SU-DHL-6 (cell line): ENCODE data around the gene SKI.

Source experiments
- CTCF ChIP-seq: fragments of 200-600 bp; sonication (generic); IDR thresholded peaks from one replicate; pipeline ENCODE4 v1.5.1; 2017; ENCODE audit warnings: antibody characterized with exemption, mild to moderate bottlenecking, low read length, moderate library complexity; ENCODE audit not compliant: insufficient read depth, poor library complexity, severe bottlenecking
- EZH2phosphoT487 ChIP-seq: fragments of 200-600 bp; sonication (generic), shearing (Covaris generic); conservative IDR thresholded peaks from 2 replicates; pipeline ENCODE4 v1.6.1; 2018; ENCODE audit warnings: mild to moderate bottlenecking, antibody characterized with exemption, low read length, moderate library complexity, mixed read lengths

- TF ChIP-seq CTCF (no peak), EZH2phosphoT487 (no peak)
Observed at GRCh38 chr1:2269193-2269921, 41.2 kb downstream of the SKI start.
